ENCODE measurements around the gene FAXDC2. TPM values are rescaled to one million over a fixed set of nuclear protein-coding genes. Genes with fewer than 3 reads are reported as not detected.

Gene FAXDC2
- total RNA-seq, 4 donors from 2014 or later: 1.6 to 30.1 (median 7.3) TPM

- intact Hi-C loops (cut with DNase I): no loop called here
- H3K27me3 ChIP-seq: no peaks in the 10 kb centered on the region
- no peak for DNase-seq
- peaks cover 18 to 97% (median 44%) of the 10 kb centered on the region in 3 donors for H3K4me1 ChIP-seq
- 76 to 86% methylated on average over 11 of the region's 11 CpGs for WGBS, 2 donors
- H3K4me3 ChIP-seq: no peak overlapping the region
- no peaks in the 10 kb centered on the region for H3K9me3 ChIP-seq
- H3K27ac ChIP-seq: peak overlapping the region in 1 of 4 donors; percentile 42
- no peak for TF ChIP-seq POLR2A (IDR thresholded peaks at IDR 0.05)
- TF ChIP-seq CTCF (IDR thresholded peaks at IDR 0.05): no peak
- no peaks in the 10 kb centered on the region for H3K36me3 ChIP-seq
These were observed 66.5 kb downstream of the FAXDC2 start for GRCh38 chr5:154783774-154784460.

- intact Hi-C loops (cut with DNase I): no loop called here
- Histone ChIP-seq H3K27ac (peak overlapping the region in 2 of 4 donors; percentile 1 to 37), H3K4me1 (peaks cover 12 to 98% (median 48%) of the 10 kb centered on the region in 3 donors), H3K4me3 (no peak overlapping the region), H3K36me3 (no peaks in the 10 kb centered on the region), H3K27me3 (no peaks in the 10 kb centered on the region), H3K9me3 (no peaks in the 10 kb centered on the region)
- TF ChIP-seq CTCF (IDR thresholded peaks at IDR 0.05) (no peak), POLR2A (IDR thresholded peaks at IDR 0.05) (no peak)
- no peak for DNase-seq
- 60% methylated on average over 1 of the region's 1 CpG; no CpG with 5 or more reads in 1 of the 2 donors for WGBS, 2 donors
These were observed 67.4 kb downstream of the FAXDC2 start for GRCh38 chr5:154782812-154783592.

GRCh38 chr5:154782326-154782725 is 68.1 kb downstream of the FAXDC2 start:
- peak overlapping the region in 2 of 4 donors; percentile 1 to 37 for H3K27ac ChIP-seq
- no peaks in the 10 kb centered on the region for H3K36me3 ChIP-seq
- DNase-seq: no peak
- intact Hi-C loops (cut with DNase I): no loop called here
- H3K4me3 ChIP-seq: no peak overlapping the region
- H3K27me3 ChIP-seq: no peaks in the 10 kb centered on the region
- 66 to 100% methylated on average over 1 to 3 of the region's 4 CpGs for WGBS, 2 donors
- peaks cover 9 to 91% (median 42%) of the 10 kb centered on the region in 3 donors for H3K4me1 ChIP-seq
- no peaks in the 10 kb centered on the region for H3K9me3 ChIP-seq
- TF ChIP-seq POLR2A (IDR thresholded peaks at IDR 0.05): no peak
- TF ChIP-seq CTCF (IDR thresholded peaks at IDR 0.05): no peak

GRCh38 chr5:154780128-154780527 is 70.3 kb downstream of the FAXDC2 start:
- H3K4me1 ChIP-seq: peaks cover 9 to 90% (median 48%) of the 10 kb centered on the region in 3 donors
- no peak overlapping the region for H3K27ac ChIP-seq
- WGBS, 2 donors: 75 to 89% methylated on average over 1 of the region's 1 CpG
- H3K9me3 ChIP-seq: no peaks in the 10 kb centered on the region
- intact Hi-C loops (cut with DNase I): no loop called here
- TF ChIP-seq POLR2A (IDR thresholded peaks at IDR 0.05) (no peak), CTCF (IDR thresholded peaks at IDR 0.05) (no peak)
- H3K27me3 ChIP-seq: no peaks in the 10 kb centered on the region
- no peaks in the 10 kb centered on the region for H3K36me3 ChIP-seq
- no peak for DNase-seq
- no peak overlapping the region for H3K4me3 ChIP-seq

- no peaks in the 10 kb centered on the region for H3K27me3 ChIP-seq
- intact Hi-C loops (cut with DNase I): no loop called here
- H3K4me1 ChIP-seq: peaks cover 9 to 90% (median 45%) of the 10 kb centered on the region in 3 donors
- H3K36me3 ChIP-seq: no peaks in the 10 kb centered on the region
- 74 to 84% methylated on average over 4 of the region's 4 CpGs for WGBS, 2 donors
- no peak overlapping the region for H3K4me3 ChIP-seq
- no peak overlapping the region for H3K27ac ChIP-seq
- no peak for DNase-seq
- no peak for TF ChIP-seq CTCF (IDR thresholded peaks at IDR 0.05)
- no peak for TF ChIP-seq POLR2A (IDR thresholded peaks at IDR 0.05)
- H3K9me3 ChIP-seq: no peaks in the 10 kb centered on the region
These were observed 71.3 kb downstream of the FAXDC2 start for GRCh38 chr5:154779105-154779504.
